HG03025 (cell line): ENCODE data around the gene TSPEAR.

Experiments
- ATAC-seq: cut with Tn5 transposase; IDR thresholded peaks from one replicate; pipeline ENCODE4 v1.9.1; 2021; ENCODE audit warnings: mild to moderate bottlenecking, moderate library complexity; ENCODE audit not compliant: unreplicated experiment, low FRiP score

TSPEAR gene

GRCh38 chr21:44742418-44743153, 31.2 kb upstream of the TSPEAR start:
- ATAC-seq: no peak

- no peak for ATAC-seq
Observed at GRCh38 chr21:44741921-44742320, 30.5 kb upstream of the TSPEAR start.

- ATAC-seq: no peak
Observed at GRCh38 chr21:44740742-44741141, 29.4 kb upstream of the TSPEAR start.

GRCh38 chr21:44739316-44739715, 27.9 kb upstream of the TSPEAR start:
- ATAC-seq: no peak

- no peak for ATAC-seq
Observed at GRCh38 chr21:44738621-44739020, 27.2 kb upstream of the TSPEAR start.

GRCh38 chr21:44737706-44738354, 26.5 kb upstream of the TSPEAR start:
- ATAC-seq: no peak

GRCh38 chr21:44736291-44737004, 25.1 kb upstream of the TSPEAR start:
- no peak for ATAC-seq

GRCh38 chr21:44735821-44736220, 24.4 kb upstream of the TSPEAR start:
- no peak for ATAC-seq

GRCh38 chr21:44734841-44735240, 23.5 kb upstream of the TSPEAR start:
- ATAC-seq: no peak

- no peak for ATAC-seq
Observed at GRCh38 chr21:44734026-44734745, 22.8 kb upstream of the TSPEAR start.

- no peak for ATAC-seq
Observed at GRCh38 chr21:44732956-44733355, 21.6 kb upstream of the TSPEAR start.

- ATAC-seq: no peak
Observed at GRCh38 chr21:44732263-44732662, 20.9 kb upstream of the TSPEAR start.

- ATAC-seq: no peak
Observed at GRCh38 chr21:44730951-44731579, 19.7 kb upstream of the TSPEAR start.

GRCh38 chr21:44730028-44730395, 18.6 kb upstream of the TSPEAR start:
- ATAC-seq: no peak

- ATAC-seq: no peak
Observed at GRCh38 chr21:44729336-44730027, 18.1 kb upstream of the TSPEAR start.

- no peak for ATAC-seq
Observed at GRCh38 chr21:44728716-44729115, 17.3 kb upstream of the TSPEAR start.

GRCh38 chr21:44727757-44728156, 16.4 kb upstream of the TSPEAR start:
- no peak for ATAC-seq

GRCh38 chr21:44727321-44727720, 15.9 kb upstream of the TSPEAR start:
- ATAC-seq: no peak

- no peak for ATAC-seq
Observed at GRCh38 chr21:44726826-44727225, 15.5 kb upstream of the TSPEAR start.

GRCh38 chr21:44724926-44725325, 13.6 kb upstream of the TSPEAR start:
- ATAC-seq: no peak
